Measurements from ENCODE around the gene DBF4B. TPM values are rescaled to one million over a fixed set of nuclear protein-coding genes. Genes with fewer than 3 reads are reported as not detected.

DBF4B gene
- total RNA-seq, 1 experiment from 2014 or later, result 24.7 TPM

- H3K14ac ChIP-seq (ENCODE audit: insufficient read depth, low read length), result no peak overlapping the region
- no peak for DNase-seq
- WGBS (ENCODE audit: extremely low coverage, insufficient read length, low lambda C conversion rate), result no CpG with 5 or more reads among the region's 1 CpG
- no peak for TF ChIP-seq CTCF (conservative IDR thresholded peaks at IDR 0.05)
- Mint-ChIP-seq H3K27ac (no peak overlapping the region; a peak in 1 of 7 replicates), H3K4me3 (no peak overlapping the region), H3K4me1 (peaks cover 11 to 16% of the 10 kb centered on the region in 2 experiments), H3K9me3 (no peaks in the 10 kb centered on the region), H3K27me3 (ENCODE audit: low read depth) (no peaks in the 10 kb centered on the region; the same call in 1 of the 2 replicates), H3K36me3 (ENCODE audit: insufficient read depth in 1 of 3, low read depth in 3 of 3) (peaks cover 0 to 7% (median 0%) of the 10 kb centered on the region in 3 experiments; a peak in 2 of 7 replicates)
- H3K27ac ChIP-seq (ENCODE audit: insufficient read length, low read depth, low read length), result no peak overlapping the region
- no peak overlapping the region for H2BK20ac ChIP-seq (ENCODE audit: low read depth, low read length, poor library complexity, severe bottlenecking)
- no peak overlapping the region for H2BK15ac ChIP-seq (ENCODE audit: low read depth, low read length)
- H4K20me1 ChIP-seq (ENCODE audit: control insufficient read depth, insufficient read depth, insufficient read length), result no peaks in the 10 kb centered on the region
- H3K4me1 ChIP-seq (ENCODE audit: insufficient read depth, low read length), result no peaks in the 10 kb centered on the region
- H3K56ac ChIP-seq (ENCODE audit: insufficient read length, low read depth, low read length), result no peak overlapping the region
- H3K4ac ChIP-seq (ENCODE audit: low read depth, low read length), result no peak overlapping the region
- H3K79me2 ChIP-seq (ENCODE audit: insufficient read depth, low read length), result no peaks in the 10 kb centered on the region
- H2AK5ac ChIP-seq (ENCODE audit: insufficient read length, low read length), result no peak overlapping the region
- H2BK5ac ChIP-seq (ENCODE audit: insufficient read length, low read length), result no peak overlapping the region
- no peak overlapping the region for H3K23ac ChIP-seq (ENCODE audit: insufficient read length, low read depth, low read length)
- H3K23me2 ChIP-seq (ENCODE audit: insufficient read length, low read depth, low read length, poor library complexity, severe bottlenecking), result no peaks in the 10 kb centered on the region
- H4K5ac ChIP-seq (ENCODE audit: insufficient read length, low read depth, low read length), result no peak overlapping the region
- H4K91ac ChIP-seq (ENCODE audit: insufficient read length, low read depth, low read length), result no peak overlapping the region
- no peak overlapping the region for H4K8ac ChIP-seq (replicated peaks; ENCODE audit: insufficient read length, low read depth, low read length)
- H2BK12ac ChIP-seq (ENCODE audit: insufficient read length, low read depth, low read length), result no peak overlapping the region
- H3K27me3 ChIP-seq (ENCODE audit: insufficient read depth, low read length), result no peaks in the 10 kb centered on the region
- H3K9me3 ChIP-seq (ENCODE audit: control insufficient read depth, low read depth, low read length), result no peaks in the 10 kb centered on the region
- H3K4me2 ChIP-seq (ENCODE audit: insufficient read depth, insufficient read length, low read length), result no peak overlapping the region
- H3K79me1 ChIP-seq (ENCODE audit: insufficient read depth, low read depth, low read length, poor library complexity, severe bottlenecking), result no peaks in the 10 kb centered on the region
- no peak overlapping the region for H2AFZ ChIP-seq (ENCODE audit: low read length)
- H3T11ph ChIP-seq (ENCODE audit: low read length), result no peak overlapping the region
- H3K18ac ChIP-seq (ENCODE audit: insufficient read length, low read depth, low read length), result no peak overlapping the region
- H3K9ac ChIP-seq (ENCODE audit: extremely low read depth, insufficient read length, low read length), result no peak overlapping the region
- no peak overlapping the region for H2BK120ac ChIP-seq (ENCODE audit: low read depth, low read length, poor library complexity, severe bottlenecking)
Measured at GRCh38 chr17:44792276-44792675, 83.8 kb downstream of the DBF4B start.

All from H9 (cell line).